ENCODE results near the gene XYLB.

XYLB gene

DNA sequence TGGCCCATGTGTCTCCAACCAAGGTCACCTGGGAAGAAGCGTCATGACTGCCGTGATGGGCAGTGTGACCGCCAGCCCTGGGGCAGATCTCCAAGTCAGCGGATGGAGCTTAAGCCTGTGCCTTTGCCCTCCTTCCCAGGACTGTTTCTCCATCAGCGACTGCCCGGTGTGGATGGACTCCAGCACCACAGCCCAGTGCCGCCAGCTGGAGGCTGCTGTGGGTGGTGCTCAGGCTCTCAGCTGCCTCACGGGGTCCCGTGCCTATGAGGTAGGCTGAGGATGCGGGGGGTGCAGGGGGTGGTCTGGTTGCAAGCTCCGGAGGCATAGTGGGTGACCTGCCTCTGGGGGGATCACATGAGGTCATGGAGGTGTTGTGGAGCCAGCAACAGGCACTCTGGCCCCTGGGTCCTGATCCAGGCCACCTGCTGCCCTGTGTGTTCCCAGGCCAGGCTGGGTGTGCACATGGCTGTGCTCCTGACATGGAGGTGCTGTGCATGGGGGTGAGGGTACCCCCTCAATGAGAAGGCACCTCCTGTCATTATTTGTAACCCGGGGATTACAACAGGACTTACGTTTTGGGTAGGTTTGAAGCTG is 19.0 kb downstream of the XYLB start:
- DNase-seq, result no peak

DNA sequence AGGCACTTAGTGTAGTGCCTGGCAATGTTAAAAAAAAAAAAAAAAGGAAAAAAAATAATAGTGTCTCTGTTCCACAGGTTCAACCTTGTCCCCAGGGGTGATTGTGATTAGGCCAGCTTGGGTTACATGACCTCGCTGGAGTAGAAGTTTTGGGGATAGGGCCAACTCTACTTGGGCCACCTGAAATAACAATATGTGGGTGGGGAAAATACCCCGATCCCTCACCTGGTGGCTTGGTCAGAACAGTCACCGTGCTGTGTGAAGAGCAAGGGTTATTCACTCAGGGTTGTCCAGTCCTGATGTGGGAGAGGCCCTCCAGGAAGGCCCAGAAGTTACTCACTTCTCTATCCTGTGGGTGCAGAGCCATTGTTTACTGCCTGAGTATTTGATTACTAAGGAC is 19.5 kb downstream of the XYLB start:
- DNase-seq, result no peak

DNA sequence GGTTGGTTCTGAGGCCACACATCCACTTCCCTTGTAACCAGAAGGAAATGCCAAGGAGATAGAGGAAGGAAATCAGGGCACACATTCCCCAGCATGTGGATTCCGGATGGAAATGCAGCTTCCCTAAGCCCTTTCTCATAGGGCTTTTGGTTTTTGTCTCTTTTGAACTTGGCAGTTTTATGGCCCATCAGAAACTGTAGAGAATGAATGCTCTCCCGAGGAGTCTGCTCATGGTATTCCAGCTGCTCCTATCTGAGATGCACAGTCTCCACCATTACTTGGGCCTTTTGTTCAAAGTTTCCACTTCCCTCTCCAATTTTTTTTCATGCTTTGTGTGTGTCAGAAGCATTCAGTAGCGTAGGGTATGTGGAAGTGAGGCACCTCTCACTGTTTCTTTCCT is 21.2 kb downstream of the XYLB start:
- no peak for DNase-seq

DNA sequence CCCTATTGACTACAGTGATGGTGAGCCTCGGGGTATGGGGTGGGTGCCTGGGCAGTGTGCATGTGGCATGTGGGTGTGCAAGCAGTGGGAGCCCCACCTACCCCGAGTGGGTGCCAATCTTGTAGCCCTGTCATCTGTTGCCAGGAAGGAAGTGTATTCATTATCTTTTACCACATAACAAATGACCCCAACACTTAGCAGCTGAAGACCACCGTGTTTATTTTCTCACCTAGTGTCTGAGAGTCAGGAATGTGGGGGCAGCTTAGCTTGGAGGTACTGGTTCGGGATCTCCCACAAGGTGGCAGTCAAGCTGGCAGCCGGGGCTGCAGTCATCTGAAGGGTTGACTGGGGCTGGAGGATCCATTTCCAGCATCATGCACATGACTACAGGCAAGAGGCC is 21.7 kb downstream of the XYLB start:
- DNase-seq, result no peak

DNA sequence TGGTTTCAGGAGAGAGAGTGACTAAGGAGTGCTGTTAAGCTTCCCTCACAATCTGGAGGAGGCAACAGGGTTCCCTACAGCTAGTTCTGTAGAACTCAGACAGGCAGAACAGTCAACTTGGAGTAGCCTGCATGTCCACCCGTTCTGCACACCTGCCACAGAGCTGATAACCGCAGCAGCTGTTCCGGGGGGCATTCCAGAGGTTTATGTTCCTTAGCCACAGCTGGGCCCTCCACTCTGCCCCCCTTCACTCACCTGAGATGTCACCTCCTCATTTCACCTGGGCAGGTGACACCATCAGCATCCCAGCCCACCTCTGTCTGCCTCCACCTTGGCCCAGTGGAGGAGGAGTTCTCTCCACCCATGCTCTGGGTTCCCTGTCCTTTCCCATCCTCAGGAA is 22.6 kb downstream of the XYLB start:
- no peak for DNase-seq

DNA sequence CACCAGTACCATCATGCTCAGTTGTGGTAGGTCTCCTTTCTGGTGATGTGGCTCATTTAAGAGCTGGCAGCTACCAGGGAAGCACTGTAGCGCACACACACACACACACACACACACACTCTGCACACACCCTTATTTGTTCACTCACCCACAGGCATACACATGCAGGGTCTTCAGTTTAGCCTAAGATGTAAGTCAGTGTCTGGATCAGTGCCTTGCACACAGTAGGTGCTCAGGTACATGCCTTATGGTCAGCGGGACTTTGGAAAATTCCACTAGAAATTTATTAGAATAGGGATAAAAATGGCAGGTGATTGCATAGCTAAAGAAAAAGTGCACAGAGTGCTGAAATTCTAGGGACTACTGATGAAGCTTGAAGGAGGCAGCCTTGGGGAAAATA is 23.6 kb downstream of the XYLB start:
- no peak for DNase-seq

DNA sequence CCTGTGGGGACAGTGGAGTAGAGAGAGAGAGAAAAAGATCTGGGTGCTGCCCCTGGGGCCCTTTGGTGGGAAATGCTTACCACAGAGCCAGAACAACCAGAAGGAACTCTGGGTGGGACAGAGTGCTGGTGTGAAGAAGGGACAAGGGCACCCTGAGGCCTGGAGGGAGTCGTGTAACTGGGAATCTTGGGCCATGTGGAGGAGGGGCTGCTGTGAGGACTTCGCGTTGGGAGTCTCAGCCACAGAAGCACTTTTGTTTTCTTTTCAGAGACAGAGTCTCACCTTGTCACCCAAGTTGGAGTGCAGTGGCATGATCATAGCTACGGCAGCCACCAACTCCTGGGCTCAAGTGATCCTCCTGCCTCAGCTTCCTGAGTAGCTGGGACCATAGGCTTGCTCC is 24.3 kb downstream of the XYLB start:
- no peak for DNase-seq

DNA sequence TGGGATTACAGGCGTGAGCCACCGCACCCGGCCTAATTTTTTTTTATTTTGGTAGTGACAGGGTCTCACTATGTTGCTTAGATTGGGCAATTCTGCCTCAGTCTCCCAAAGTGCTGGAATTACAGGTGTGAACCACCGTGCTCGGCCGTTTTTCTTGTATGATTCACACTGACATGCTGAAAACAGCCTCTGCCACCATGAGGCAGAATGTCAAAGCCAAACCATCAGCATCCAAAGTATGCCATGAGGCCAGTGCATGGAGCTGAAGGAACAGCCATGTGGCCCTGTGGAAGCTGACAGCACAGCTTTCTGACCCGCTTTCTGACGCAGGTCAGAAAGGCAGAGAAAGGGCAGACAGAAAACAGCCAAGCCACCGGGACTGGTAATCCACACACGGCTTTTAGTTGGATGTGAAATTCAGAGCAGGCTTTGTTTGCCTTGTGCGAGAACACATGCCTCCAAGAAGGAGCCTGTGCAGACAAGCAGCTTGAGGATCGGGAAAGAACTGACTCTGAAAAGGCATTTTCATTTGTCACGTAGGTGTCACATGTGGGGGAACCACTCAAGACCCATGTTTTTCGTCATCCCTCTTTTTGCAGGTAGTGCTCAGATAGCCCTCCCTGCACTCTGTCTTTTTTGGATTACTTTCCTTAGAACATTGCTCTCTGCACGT is 25.1 kb downstream of the XYLB start:
- no peak for DNase-seq

DNA sequence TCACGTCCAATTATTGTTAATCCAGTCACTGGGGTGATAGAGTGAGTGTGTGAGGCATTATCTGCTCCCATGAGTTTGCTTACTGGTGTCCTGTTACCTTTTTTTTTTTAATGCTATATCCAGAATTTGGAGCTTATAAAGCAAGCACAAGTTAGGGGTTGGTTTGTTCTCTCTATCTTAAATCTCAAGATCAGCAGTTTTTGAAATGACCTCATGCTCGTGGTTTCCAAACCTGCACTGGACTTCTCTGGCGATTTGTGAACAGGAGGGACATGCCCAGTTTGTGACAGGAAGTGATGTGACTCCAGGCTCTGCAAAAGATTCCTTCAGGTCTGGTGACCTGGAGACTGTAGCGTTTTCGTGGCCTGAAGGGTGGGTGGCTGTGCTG is 25.6 kb downstream of the XYLB start:
- DNase-seq, result no peak

DNA sequence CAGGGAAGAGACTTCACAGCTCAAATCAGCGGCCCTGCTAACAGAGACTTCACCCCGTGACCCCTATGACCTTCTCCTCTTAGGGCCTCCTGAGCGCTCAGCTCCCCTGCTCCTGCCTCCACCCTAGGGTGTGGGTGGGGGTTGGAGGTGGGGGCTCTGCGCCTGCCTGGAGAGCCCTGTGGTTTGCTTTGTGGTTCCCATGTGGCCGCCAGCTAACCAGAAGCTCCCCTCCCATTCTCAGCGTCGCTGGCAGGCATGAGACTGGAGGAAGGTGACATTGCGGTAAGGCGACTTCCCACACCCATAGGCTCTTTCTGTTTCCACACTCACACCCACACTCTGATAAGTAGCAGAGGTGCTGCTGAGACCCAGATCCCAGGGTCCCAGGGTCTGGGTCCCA is 27.6 kb downstream of the XYLB start:
- no peak for DNase-seq

DNA sequence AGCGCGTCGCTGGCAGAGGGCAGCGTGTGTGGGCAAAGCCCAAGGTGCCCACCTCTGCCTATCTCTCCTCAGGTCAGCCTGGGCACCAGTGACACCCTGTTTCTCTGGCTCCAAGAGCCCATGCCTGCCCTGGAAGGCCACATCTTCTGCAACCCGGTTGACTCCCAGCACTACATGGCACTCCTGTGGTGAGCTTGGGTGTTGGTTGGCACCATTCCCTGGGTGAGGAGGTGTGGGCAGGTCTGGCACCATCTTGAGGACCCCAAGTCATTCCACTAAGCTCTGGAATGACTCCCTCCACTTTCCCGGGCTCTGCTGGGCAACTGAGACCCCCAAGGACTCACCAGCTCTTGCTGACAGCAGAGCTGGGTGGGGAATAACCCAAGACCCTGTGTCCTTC is 28.5 kb downstream of the XYLB start:
- no peak for DNase-seq

DNA sequence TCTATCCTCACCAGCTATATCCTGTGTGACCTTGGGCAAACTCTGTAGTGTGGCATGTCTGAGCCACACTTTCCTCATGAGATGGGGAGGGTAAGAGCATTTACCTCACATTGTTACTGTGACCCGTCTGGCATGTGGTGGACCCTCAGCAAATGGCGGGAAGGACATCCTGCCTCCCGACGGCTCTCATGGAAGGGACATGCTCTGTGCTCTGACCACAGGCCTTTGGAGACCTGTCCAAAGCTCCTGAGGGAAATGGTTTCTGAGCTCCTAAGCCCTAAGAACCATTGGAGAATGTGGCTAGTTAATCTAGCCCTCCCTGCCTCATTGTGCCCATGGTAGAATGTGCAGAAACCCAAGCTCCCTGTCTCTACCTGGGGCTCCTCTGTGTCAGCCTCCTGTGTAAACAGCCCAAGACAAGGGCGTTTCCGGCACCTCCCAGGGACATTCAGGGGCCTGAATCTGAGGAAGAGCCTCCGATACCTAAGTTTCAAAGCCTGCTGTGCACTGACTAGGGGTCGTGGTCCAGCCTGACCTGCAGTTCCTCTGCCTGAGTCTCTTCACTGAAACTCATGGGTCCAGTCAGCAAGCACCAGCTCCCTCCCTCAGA is 29.0 kb downstream of the XYLB start:
- DNase-seq, result no peak

DNA sequence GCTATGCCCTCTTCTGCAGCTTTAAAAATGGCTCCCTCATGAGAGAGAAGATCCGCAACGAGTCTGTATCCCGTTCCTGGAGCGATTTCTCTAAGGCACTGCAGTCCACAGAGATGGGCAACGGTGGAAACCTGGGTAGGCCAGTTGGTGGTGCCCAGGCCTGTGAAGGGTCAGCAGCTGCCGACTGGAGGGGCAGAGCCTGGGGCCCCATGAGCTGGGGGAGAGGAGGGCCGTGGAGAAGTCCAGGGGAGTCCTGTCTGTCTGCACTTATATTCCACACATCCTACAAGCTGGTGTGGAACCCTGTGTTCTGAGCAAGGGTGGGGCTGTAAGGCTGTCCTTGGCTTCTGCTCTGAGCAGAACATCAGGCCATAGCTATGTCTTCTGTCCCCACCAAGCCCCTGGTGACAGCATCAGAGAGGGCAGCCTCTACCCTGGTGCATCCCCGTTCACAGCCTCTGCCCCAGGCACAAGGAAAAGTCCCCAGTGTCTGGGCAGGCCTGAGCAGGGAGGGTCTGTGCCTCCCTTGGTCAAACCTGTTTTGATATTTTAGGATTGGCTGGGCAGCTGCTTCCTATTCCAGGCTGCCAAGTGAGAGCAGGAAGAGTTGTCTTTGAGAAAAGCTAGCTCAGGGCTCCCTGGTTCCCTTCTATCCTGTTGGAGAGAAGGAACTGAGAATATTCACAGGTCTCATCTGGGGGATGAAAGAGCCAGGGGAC is 29.7 kb downstream of the XYLB start:
- DNase-seq, result no peak

DNA sequence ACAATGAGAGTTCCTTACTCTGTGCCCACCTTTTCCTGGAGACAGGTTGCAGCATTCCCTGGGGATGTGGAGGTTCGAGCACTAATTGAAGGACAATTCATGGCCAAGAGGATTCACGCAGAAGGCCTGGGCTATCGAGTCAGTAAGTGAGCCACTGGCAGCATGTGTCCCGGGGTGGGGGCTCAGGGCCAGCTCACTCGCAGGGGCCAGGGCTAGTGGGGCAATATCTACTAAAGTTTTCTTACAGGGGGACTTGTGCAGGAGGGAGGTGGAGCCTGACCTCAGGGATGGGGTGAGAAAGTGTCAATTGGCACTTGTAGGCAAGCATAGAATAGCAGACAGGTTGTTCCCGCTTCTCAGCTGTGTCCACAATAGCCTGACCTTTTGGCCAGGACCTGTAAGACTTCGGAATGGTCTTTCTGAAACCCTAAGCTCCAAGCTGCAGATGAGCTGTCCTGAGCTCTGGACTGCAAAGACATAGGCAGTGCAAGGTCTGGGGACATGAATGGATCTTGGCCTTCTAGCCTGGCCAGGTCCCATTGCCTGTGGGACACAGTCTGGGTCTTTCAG is 32.7 kb downstream of the XYLB start:
- DNase-seq, result no peak

DNA sequence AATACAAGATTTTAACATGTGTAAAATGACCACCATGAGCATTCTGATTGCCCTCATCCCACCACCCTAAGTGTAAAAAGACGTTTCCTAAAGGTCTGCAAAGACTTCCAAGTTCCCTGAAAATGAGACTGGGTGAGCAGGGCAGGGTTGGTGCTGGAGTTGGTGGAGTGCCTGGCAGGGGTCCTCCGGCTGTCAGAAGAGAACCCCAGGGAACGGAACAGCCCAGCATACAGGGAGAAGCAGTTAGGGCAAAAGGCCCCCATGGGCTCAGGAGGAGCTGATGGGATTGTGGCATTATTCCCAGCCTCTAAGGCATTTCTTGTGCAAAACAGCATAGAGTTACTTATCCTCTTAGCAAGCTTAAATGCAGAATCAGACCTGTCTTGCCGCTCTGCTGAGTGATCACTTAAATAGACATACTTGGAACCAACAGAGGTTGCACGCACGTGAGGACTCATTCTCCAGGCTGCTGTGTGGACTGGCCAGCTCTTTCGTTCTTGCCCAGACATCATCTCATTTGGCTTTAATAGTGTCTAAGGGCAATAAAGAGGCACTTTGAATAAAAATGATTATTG is 36.0 kb downstream of the XYLB start:
- DNase-seq, result no peak

DNA sequence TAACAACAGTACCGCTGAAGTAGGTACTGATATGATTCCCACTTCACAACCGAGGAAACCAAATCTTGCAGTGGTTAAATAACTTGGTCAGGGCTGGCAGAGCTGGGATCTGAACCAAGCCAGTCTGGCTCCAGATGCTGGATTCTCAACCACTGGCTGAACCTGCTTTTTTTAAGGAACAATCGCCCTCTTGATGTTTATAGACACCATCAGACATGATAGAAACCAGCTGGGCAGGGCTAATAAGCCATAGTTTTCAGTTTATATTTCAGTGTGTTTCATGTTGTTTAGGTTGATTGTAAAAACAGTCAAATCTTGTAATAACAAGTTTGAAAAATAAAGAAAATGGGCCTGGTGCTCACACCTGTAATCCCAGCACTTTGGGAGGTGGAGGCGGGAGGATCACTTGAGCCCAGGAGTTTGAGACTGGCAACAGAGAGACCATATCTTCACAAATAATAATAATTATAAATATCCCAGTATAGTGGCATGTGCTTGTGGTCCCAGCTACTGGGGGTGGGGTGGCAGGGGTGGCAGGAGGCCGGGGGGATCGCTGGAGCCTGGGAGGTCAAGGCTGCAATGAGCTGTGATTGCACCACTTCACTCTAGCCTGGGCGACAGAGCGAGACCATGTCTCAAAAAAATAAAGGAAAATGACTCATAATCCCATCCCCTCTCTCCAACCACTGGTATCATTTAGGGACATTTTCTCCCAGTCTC is 36.7 kb downstream of the XYLB start:
- DNase-seq, result no peak

DNA sequence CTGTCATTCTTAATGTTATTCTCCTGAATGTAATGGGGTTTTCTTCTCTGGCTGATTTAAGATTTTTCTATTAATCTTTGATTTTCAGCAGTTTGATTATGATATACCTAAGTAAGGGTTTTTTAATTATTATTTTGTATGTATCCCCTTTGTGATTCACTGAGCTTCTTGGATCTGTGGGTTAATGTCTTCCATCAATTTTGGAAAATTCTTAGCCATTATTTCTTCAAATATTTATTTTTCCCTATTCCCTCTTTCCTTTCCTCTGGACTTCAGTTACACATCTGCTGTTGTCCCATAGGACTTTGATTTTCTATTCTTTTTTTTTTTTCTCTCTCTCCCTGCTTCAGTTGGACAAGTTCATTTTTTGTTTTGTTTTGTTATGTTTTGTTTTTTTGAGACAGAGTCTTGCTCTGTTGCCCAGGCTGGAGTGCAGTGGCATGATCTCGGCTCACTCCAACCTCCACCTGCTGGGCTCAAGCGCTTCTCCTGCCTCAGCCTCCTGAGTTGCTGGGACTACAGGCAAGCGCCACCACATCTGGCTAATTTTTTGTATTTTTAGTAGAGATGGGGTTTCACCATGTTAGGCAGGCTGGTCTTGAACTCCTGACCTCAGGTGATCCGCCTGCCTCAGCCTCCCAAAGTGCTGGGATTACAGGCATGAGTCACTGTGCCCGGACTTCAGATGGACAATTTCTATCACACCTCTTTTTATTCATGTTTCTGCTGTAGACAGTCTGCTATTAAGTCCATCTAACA is 40.6 kb downstream of the XYLB start:
- DNase-seq, result no peak

DNA sequence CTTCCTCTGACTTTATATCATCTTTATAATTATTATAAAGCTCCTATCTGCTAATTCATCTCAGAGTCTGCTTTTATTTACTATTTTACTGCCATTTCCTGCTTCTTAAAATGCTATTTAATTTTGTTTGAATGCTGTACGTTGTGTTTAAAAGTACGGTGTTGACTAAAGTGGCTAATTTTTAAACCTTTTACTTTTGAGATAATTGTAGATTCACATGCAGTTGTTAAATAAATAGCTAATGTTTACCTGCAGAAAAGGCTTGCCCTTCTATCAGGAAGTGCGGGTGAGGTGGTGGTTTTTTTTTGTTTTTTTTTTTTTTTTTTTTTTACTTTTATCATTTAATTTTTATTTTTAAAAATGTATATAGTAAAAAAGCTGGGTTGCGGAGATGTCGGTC is 41.3 kb downstream of the XYLB start:
- DNase-seq, result no peak

DNA sequence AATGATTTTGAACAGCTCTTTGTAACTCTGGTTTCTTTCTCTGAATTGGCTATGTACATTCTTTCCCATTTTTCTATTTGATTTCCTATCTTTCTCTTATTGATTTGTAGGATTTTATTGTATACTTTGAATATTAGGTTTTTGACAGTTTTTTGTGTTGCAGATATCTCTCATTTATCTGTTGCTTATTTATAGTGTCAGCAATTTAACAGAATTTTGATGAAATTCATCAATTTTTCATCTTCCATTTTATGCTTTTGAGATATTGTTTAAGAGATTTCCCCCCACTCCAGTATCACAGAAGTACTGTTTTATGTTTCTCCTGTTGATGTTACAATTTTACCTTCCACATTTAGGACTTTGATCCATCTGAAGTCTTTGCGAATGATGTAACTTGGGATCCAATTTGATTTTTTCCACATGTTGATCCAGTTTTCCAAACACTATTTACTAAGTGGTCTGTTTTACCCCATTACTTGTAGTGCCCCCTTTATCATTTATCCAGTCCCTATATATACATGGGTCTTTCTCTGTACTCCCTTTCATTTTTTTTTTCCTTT is 46.1 kb downstream of the XYLB start:
- no peak for DNase-seq

DNA sequence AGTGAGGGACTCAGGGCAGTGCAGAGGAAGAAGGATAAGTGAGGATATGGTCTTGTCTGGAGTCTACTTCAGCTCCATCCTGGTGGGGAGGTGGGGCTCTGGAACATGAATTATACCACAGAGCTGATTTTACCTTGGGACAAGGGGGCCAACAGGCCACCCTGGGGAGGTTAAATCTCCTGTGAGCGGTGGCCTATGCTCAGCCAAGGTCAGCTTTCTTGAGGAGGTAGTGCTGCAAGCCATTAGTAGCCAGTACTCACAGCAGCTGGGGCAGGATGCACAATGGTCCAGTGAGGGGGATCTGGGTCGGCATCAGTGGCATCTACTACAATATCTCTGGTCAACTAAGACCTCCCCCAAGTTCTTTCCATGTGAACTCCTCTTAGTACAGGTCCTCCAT is 49.7 kb downstream of the XYLB start:
- no peak for DNase-seq

DNA sequence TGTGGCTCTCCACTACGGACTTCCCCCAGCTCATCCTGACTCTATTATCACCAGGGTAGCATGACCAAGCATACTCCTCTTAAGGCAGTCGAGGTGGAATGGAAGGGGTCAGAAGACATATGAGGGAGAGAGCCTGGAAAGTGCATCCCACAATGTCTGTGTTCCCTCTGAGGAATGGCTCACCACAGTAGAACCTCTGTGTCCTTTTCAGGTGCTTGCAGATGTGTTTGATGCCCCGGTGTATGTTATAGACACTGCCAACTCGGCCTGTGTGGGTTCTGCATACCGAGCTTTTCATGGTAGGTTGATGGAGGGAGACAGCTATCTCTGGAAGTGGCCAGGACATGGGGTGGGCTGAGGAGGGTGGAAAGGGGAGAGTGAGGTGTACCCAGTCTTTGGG is 50.3 kb downstream of the XYLB start:
- no peak for DNase-seq

DNA sequence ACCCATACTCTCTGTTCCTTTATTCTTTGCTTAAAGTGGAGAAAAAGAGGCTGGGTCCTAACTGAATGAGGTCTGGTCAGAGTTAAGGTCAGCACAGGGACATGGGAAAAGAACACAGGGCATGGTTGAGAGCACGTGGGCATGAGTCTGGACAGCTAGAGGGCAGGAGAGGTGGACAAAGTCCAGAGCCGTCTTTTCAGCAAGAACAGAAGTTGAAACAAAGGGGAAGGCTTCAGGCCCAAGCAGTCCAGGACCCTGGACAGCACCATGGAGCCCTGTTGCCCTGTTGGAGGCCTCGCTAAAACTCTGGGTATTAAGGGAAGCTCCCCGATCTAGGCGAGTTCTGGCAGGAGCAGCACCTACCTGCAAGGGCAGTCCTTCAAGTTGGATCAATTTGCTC is 50.7 kb downstream of the XYLB start:
- no peak for DNase-seq
